HL-60 (cell line): ENCODE measurements around the gene POLR3E.

ENCODE experiments used
- DNase-seq, 2 experiments: peaks; one replicate each; pipeline ENCODE4 v3.0.0-alpha.2; 2010 to 2020; ENCODE audit warnings: low read depth in 1 of 2, low spot score in 1 of 2
- H3K27ac ChIP-seq: fragments of 250-450 bp; sonication (Bioruptor Pico); replicated peaks from 2 replicates; pipeline ENCODE4 v1.5.1; 2020; ENCODE audit warnings: mild to moderate bottlenecking, moderate library complexity
- H3K27me3 ChIP-seq: fragments of 250-450 bp; sonication (Bioruptor Pico); 2 replicates; pipeline ENCODE4 v1.5.1; 2021; ENCODE audit warnings: mild to moderate bottlenecking, moderate library complexity; ENCODE audit not compliant: insufficient read depth, poor library complexity, severe bottlenecking
- H3K4me3 ChIP-seq: replicated peaks from 2 replicates; pipeline ENCODE4 v1.5.1; 2011; ENCODE audit warnings: mild to moderate bottlenecking, control low read depth, low read length; ENCODE audit not compliant: insufficient read depth
- GABPA ChIP-seq: IDR thresholded peaks from 2 replicates; pipeline ENCODE4 v1.6.1; 2012; ENCODE audit warnings: low read depth
- POLR2AphosphoS5 ChIP-seq: IDR thresholded peaks from 2 replicates; pipeline ENCODE4 v1.6.1; 2012; ENCODE audit warnings: low read depth
- SPI1 ChIP-seq: IDR thresholded peaks from 2 replicates; pipeline ENCODE4 v1.6.1; 2012; ENCODE audit warnings: low read depth, mild to moderate bottlenecking, borderline replicate concordance
- TF ChIP-seq, protein P1 (sequence below): IDR thresholded peaks from one replicate; pipeline ENCODE4 v1.5.1; 2011; ENCODE audit warnings: low read length, control low read depth, inconsistent platforms; ENCODE audit not compliant: insufficient read depth
- TF ChIP-seq, protein P2 (sequence below): IDR thresholded peaks from 2 replicates; pipeline ENCODE4 v1.6.1; 2012; ENCODE audit warnings: low read depth; ENCODE audit not compliant: insufficient replicate concordance

Gene POLR3E

DNA sequence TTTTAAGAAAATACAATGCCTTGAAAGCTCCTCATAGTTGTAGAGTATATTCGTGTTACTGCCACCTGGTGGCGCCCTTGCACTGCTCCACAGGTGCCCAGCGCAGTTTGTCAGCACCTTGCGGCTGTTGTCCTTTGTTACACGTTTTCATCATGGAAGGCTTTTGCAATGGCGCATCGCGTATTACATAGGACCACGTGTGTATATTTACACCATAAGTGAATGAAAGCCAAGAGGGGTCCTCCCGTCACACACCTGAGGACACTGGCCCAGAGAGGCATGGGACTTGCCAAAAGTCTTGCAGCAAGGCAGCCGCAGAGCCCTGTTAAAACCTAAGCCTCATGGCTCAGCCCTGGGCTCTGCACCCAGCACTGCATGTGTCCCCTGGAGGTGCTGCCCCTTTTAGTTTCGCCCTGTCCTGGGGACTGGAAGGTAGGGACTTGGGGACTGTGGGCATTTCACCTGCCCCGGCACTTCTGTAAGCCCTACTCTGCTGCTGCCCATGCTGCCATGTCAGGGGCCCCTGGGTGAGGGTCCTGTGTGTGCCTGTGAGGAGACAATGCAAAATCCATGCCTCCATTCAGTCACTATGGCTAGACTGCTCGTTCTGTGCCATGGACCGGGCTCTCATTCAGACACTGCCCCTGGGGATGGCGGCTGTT is 24.3 kb downstream of the POLR3E start:
- Histone ChIP-seq H3K4me3 (no peak overlapping the region), H3K27me3 (no peaks in the 10 kb centered on the region), H3K27ac (no peak overlapping the region)
- peak; percentile 50 to 67 for DNase-seq
- TF ChIP-seq POLR2AphosphoS5: no peak
- TF ChIP-seq, protein P1, sequence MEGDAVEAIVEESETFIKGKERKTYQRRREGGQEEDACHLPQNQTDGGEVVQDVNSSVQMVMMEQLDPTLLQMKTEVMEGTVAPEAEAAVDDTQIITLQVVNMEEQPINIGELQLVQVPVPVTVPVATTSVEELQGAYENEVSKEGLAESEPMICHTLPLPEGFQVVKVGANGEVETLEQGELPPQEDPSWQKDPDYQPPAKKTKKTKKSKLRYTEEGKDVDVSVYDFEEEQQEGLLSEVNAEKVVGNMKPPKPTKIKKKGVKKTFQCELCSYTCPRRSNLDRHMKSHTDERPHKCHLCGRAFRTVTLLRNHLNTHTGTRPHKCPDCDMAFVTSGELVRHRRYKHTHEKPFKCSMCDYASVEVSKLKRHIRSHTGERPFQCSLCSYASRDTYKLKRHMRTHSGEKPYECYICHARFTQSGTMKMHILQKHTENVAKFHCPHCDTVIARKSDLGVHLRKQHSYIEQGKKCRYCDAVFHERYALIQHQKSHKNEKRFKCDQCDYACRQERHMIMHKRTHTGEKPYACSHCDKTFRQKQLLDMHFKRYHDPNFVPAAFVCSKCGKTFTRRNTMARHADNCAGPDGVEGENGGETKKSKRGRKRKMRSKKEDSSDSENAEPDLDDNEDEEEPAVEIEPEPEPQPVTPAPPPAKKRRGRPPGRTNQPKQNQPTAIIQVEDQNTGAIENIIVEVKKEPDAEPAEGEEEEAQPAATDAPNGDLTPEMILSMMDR: peak; percentile 85

DNA sequence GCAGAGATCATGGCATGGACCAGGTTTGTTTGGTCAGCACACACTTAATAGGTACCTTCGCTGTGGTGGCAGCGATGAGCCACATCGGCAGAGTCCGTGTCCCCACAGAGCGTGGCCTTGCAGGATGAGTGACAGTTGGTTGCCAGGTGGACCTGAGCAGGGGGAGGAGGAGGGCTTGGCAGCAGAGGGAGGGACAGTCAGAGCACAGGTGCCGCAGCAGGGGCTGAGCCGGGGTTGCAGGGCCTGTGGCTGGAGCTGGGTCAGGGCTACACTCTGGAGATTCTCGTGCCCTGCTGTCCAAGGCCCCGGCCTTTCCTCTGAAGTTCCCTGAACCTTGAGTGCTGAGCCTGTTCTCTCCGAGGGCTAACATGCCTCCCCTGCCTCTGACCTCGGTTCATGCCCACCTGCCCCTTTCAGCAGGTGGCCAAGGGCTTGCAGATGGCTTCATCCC is 24.8 kb downstream of the POLR3E start:
- TF ChIP-seq POLR2AphosphoS5: no peak
- no peak for TF ChIP-seq SPI1
- TF ChIP-seq, protein P1: no peak
- TF ChIP-seq, protein P2, sequence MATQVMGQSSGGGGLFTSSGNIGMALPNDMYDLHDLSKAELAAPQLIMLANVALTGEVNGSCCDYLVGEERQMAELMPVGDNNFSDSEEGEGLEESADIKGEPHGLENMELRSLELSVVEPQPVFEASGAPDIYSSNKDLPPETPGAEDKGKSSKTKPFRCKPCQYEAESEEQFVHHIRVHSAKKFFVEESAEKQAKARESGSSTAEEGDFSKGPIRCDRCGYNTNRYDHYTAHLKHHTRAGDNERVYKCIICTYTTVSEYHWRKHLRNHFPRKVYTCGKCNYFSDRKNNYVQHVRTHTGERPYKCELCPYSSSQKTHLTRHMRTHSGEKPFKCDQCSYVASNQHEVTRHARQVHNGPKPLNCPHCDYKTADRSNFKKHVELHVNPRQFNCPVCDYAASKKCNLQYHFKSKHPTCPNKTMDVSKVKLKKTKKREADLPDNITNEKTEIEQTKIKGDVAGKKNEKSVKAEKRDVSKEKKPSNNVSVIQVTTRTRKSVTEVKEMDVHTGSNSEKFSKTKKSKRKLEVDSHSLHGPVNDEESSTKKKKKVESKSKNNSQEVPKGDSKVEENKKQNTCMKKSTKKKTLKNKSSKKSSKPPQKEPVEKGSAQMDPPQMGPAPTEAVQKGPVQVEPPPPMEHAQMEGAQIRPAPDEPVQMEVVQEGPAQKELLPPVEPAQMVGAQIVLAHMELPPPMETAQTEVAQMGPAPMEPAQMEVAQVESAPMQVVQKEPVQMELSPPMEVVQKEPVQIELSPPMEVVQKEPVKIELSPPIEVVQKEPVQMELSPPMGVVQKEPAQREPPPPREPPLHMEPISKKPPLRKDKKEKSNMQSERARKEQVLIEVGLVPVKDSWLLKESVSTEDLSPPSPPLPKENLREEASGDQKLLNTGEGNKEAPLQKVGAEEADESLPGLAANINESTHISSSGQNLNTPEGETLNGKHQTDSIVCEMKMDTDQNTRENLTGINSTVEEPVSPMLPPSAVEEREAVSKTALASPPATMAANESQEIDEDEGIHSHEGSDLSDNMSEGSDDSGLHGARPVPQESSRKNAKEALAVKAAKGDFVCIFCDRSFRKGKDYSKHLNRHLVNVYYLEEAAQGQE: no peak
- no peak for TF ChIP-seq GABPA
- Histone ChIP-seq H3K4me3 (no peak overlapping the region), H3K27ac (no peak overlapping the region), H3K27me3 (no peaks in the 10 kb centered on the region)
- no peak for DNase-seq

DNA sequence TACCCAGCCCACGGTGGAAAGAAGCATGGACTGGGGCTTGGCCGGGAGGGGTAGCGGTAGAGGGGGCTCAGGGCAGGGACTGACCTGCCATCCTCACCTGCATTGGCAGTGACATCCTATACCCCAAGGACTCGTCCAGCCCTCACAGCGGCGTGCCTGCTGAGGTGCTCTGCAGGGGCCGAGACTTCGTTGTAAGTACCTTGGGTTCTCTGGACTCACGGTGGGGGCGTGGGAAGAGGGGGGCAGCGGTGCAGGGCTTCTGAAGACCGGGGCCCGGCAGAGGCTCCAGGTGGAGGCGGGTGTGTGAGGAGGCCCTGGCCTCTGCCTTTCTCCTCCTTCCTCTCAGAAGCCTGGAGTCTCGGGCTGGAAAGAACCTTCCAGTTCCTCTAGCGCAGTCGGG is 25.5 kb downstream of the POLR3E start:
- Histone ChIP-seq H3K27me3 (no peaks in the 10 kb centered on the region), H3K4me3 (no peak overlapping the region), H3K27ac (no peak overlapping the region)
- TF ChIP-seq POLR2AphosphoS5 (no peak), SPI1 (no peak), GABPA (no peak)
- TF ChIP-seq, protein P2: no peak
- TF ChIP-seq, protein P1: no peak
- DNase-seq: no peak
